Bronchial epithelial cell (primary cell): ENCODE results near the gene PAGE4. TPM values are rescaled to one million over a fixed set of nuclear protein-coding genes. Genes with fewer than 3 reads are reported as not detected.

ENCODE experiments used
- DNase-seq: peaks from one replicate; pipeline ENCODE4 v3.0.0-alpha.2; 2010; ENCODE audit warnings: low read depth
- FAIRE-seq: peaks from 2 replicates; lab custom pipeline; 2011; peaks lifted over from hg19 to GRCh38; lab: Jason Lieb, UNC
- H3K27me3 ChIP-seq: 2 replicates; pipeline ENCODE4 v1.5.1; 2011; ENCODE audit warnings: low read length; ENCODE audit not compliant: control insufficient read depth, insufficient read depth
- H3K36me3 ChIP-seq: 2 replicates; pipeline ENCODE4 v1.5.1; 2011; ENCODE audit warnings: low read length; ENCODE audit not compliant: control insufficient read depth, insufficient read depth
- H3K4me3 ChIP-seq: 2 replicates; pipeline ENCODE4 v1.5.1; 2011; ENCODE audit warnings: mild to moderate bottlenecking, low read depth, low read length, control low read depth
- total RNA-seq: library from RNA; depleted of rRNA; stranded (reverse); fragments of >200 nt; gene quantifications from 2 replicates; pipeline ENCODE4 v1.2.1, GENCODE V29; 2014
- TF ChIP-seq, protein P1 (sequence below): IDR thresholded peaks from 2 replicates; pipeline ENCODE4 v1.5.1; 2011; ENCODE audit warnings: mild to moderate bottlenecking, moderate library complexity, low read length, control low read depth, inconsistent platforms; ENCODE audit not compliant: insufficient read depth, severe bottlenecking

Gene PAGE4
- total RNA-seq, 1 donor from 2014 or later, result not detected

DNA sequence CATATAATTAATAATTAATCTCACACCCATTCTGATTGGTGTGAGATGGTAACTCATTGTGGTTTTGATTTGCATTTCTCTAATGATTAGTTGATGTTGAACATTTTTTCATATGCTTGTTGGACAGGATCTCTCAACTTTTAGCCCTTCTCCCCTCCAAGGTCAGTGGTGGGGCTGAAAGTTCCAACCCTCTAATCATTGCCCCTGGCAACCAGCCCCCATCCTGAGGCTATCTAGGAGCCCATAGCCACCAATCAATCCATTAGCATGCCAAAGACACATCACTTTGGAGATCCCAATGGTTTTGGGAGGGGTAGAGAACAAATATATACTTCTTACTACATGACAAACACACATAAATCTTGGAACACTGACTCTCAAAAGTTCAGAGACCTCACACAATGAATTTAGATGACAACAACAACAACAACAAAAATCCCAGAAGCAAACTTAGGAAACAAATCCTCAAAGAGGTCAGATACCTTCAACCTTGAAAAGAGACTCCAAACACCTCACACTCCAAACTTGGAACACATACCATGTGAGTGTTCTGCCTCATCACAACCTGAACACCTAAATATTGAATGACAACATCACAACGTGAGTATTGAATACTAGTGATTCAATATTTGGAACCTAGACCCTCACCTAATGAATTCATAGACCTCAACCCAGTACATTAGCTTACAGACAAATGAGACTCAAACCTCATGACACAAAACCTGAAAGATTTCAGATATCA lies 19.0 kb upstream of the PAGE4 start:
- DNase-seq (no peak), FAIRE-seq (no peak)
- Histone ChIP-seq H3K4me3 (no peak overlapping the region), H3K27me3 (no peaks in the 10 kb centered on the region), H3K36me3 (no peaks in the 10 kb centered on the region)
- TF ChIP-seq, protein P1, sequence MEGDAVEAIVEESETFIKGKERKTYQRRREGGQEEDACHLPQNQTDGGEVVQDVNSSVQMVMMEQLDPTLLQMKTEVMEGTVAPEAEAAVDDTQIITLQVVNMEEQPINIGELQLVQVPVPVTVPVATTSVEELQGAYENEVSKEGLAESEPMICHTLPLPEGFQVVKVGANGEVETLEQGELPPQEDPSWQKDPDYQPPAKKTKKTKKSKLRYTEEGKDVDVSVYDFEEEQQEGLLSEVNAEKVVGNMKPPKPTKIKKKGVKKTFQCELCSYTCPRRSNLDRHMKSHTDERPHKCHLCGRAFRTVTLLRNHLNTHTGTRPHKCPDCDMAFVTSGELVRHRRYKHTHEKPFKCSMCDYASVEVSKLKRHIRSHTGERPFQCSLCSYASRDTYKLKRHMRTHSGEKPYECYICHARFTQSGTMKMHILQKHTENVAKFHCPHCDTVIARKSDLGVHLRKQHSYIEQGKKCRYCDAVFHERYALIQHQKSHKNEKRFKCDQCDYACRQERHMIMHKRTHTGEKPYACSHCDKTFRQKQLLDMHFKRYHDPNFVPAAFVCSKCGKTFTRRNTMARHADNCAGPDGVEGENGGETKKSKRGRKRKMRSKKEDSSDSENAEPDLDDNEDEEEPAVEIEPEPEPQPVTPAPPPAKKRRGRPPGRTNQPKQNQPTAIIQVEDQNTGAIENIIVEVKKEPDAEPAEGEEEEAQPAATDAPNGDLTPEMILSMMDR, result no peak

DNA sequence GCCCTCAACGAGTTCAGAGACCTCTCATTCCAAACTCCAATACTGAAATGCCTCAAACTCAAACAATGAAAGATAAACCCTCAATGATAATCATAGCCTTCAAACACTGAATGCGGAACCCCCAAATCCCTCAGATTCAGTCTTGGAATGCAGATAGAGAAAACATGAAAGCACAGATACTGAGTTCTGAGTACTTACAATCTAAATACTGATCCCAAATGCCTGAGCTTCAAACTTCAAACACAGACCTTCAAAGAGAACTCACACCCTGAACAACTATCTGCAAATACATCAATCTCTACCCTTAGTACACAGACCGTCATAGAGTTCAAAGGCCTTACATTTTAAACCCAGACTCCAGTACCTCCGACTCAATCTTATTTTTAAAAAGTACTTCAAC lies 16.9 kb upstream of the PAGE4 start:
- TF ChIP-seq, protein P1, result no peak
- FAIRE-seq (no peak), DNase-seq (no peak)
- H3K36me3 ChIP-seq, result no peaks in the 10 kb centered on the region
- no peak overlapping the region for H3K4me3 ChIP-seq
- no peaks in the 10 kb centered on the region for H3K27me3 ChIP-seq

DNA sequence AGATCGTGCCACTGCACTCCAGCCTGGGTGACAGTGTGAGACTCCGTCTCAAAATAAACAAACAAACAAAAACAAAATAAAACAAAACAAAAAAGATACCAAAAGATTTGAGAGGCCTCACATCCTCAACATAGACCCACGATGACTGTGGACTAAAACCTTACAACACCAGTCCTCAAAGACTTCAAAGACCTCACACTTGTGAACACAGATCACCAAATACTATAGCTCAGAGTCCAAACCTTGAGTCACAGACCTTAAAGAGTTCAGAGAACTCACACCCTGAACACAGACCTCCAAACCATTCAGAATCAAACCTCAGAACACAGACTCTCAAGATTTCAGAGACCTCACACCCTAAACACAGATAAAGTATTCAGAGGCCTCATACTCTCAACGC lies 12.7 kb upstream of the PAGE4 start:
- Histone ChIP-seq H3K36me3 (no peaks in the 10 kb centered on the region), H3K4me3 (no peak overlapping the region), H3K27me3 (no peaks in the 10 kb centered on the region)
- DNase-seq (no peak), FAIRE-seq (no peak)
- TF ChIP-seq, protein P1, result no peak

DNA sequence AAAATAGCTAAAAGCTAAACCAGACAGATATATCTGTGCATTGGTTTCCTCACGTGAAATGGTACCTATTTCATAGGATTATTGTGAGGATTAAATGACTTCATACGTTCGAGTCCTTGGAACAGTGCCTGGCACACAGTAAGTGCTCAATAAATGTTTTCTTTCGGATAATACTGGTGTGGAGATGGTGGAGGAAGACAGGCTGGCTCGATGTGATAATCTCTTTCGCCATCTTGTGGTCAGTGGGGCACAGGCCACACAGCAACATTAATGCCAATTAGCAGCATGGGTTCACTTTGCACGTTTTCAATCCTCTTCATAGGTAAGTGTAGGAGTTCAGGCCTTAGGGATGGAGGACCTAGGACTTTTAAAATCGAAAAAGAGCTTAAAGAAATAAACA lies 9.3 kb downstream of the PAGE4 start:
- Histone ChIP-seq H3K36me3 (no peaks in the 10 kb centered on the region), H3K4me3 (no peak overlapping the region), H3K27me3 (no peaks in the 10 kb centered on the region)
- TF ChIP-seq, protein P1, result peak; percentile 47
- FAIRE-seq (no peak), DNase-seq (peak; percentile 21)

DNA sequence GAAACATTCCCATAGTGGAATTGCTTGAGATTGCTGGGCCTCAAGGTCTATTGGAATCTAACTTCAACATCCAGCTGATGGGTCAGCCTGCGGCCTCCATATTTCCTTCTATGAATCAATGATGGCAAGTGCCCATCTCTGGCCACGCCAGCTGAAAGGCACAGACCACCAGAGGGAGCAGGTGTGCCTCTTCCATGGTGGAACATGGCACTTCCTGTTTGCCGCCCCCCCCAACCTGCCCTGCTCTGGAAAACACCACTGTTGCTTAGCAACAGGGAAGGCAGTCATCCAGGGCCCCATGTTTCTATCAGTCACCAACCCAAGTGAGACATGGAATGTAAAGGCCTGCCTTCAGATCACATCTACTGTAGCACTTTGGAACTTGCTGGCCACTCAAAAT lies 11.6 kb downstream of the PAGE4 start:
- FAIRE-seq (no peak), DNase-seq (peak; percentile 59)
- H3K4me3 ChIP-seq, result no peak overlapping the region
- no peaks in the 10 kb centered on the region for H3K36me3 ChIP-seq
- H3K27me3 ChIP-seq, result no peaks in the 10 kb centered on the region
- TF ChIP-seq, protein P1, result peak; percentile 32

DNA sequence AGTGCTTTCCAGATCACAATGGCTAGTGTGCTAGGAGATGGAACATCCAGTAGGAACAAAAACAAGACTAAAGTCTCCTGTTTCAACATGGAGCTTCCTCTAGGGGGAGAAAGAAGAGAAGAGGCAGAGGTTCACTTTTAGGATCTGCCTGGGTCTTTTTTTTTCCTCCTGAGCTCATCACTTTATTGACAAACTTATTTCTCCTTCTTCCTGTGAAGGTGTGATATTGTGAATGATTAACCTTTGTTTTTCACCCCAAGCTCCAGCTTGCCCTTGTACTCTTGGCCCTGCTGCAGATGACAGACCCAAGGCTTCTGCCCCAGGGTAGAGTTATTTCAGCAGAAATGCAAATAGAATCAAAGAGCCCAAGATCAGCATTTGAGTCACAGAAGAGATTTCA lies 13.5 kb downstream of the PAGE4 start:
- Histone ChIP-seq H3K4me3 (no peak overlapping the region), H3K27me3 (no peaks in the 10 kb centered on the region), H3K36me3 (no peaks in the 10 kb centered on the region)
- FAIRE-seq (no peak), DNase-seq (peak; percentile 0)
- TF ChIP-seq, protein P1, result no peak
